GM23338 (cell line): Measurements from ENCODE around the gene ITGA7. TPM values are rescaled to one million over a fixed set of nuclear protein-coding genes. Genes with fewer than 3 reads are reported as not detected.

Source experiments
- ATAC-seq: fragments of 200-7000 bp; cut with Tn5 transposase; 3 replicates; pipeline ENCODE4 v1.9.1; 2020
- DNase-seq: peaks from one replicate; pipeline ENCODE4 v3.0.0-alpha.2; 2015; ENCODE audit warnings: low spot score
- H2AFZ ChIP-seq: fragments of 200-600 bp; sonication (generic); 2 replicates; pipeline ENCODE4 v1.8.0; 2016; ENCODE audit warnings: antibody characterized with exemption, mild to moderate bottlenecking, moderate library complexity
- H3F3A ChIP-seq: fragments of 200-600 bp; sonication (generic); replicated peaks from 2 replicates; pipeline ENCODE4 v1.8.0; 2017; ENCODE audit warnings: antibody characterized with exemption, mixed run types, low read depth
- H3K27ac ChIP-seq: fragments of 200-600 bp; sonication (generic); 2 replicates; pipeline ENCODE4 v1.6.1; 2016; ENCODE audit warnings: low read depth
- H3K27me3 ChIP-seq: fragments of 200-600 bp; sonication (generic); 2 replicates; pipeline ENCODE4 v1.8.0; 2016; ENCODE audit warnings: mild to moderate bottlenecking, mixed run types, moderate library complexity; ENCODE audit not compliant: insufficient read depth
- H3K36me3 ChIP-seq: fragments of 200-600 bp; sonication (generic); 2 replicates; pipeline ENCODE4 v1.8.0; 2016; ENCODE audit warnings: mild to moderate bottlenecking; ENCODE audit not compliant: insufficient read depth
- H3K4me1 ChIP-seq: fragments of 200-600 bp; sonication (generic); 2 replicates; pipeline ENCODE4 v1.8.0; 2016; ENCODE audit warnings: mild to moderate bottlenecking, moderate library complexity; ENCODE audit not compliant: insufficient read depth
- H3K4me2 ChIP-seq: fragments of 200-600 bp; sonication (generic); 2 replicates; pipeline ENCODE4 v1.7.1; 2017; ENCODE audit warnings: mixed run types
- H3K4me3 ChIP-seq: fragments of 200-600 bp; sonication (generic); 2 replicates; pipeline ENCODE4 v1.6.1; 2016; ENCODE audit warnings: mixed run types
- H3K79me2 ChIP-seq: fragments of 200-600 bp; sonication (generic); replicated peaks from 2 replicates; pipeline ENCODE4 v1.8.0; 2017; ENCODE audit warnings: mild to moderate bottlenecking; ENCODE audit not compliant: insufficient read depth
- H3K9me2 ChIP-seq: fragments of 200-600 bp; sonication (generic); 2 replicates; pipeline ENCODE4 v1.8.0; 2017; ENCODE audit not compliant: insufficient read depth
- H4K20me1 ChIP-seq: fragments of 200-600 bp; sonication (generic); replicated peaks from 2 replicates; pipeline ENCODE4 v1.8.0; 2017; ENCODE audit warnings: mild to moderate bottlenecking; ENCODE audit not compliant: insufficient read depth
- H3K27ac Mint-ChIP-seq: 2 replicates; pipeline ENCODE4 v1.8.0; 2020; ENCODE audit warnings: inconsistent platforms, mild to moderate bottlenecking, moderate library complexity, mixed read lengths
- H3K27me3 Mint-ChIP-seq: 3 replicates; pipeline ENCODE4 v1.8.0; 2022; ENCODE audit warnings: low read depth, mild to moderate bottlenecking, moderate library complexity, mixed read lengths, inconsistent platforms; ENCODE audit not compliant: insufficient read depth, poor library complexity
- H3K36me3 Mint-ChIP-seq: 3 replicates; pipeline ENCODE4 v1.8.0; 2021; ENCODE audit warnings: low read depth, mild to moderate bottlenecking, inconsistent platforms, moderate library complexity, mixed read lengths
- H3K4me1 Mint-ChIP-seq: 3 replicates; pipeline ENCODE4 v1.8.0; 2020; ENCODE audit warnings: mild to moderate bottlenecking, inconsistent platforms, mixed read lengths
- H3K4me3 Mint-ChIP-seq: 3 replicates; pipeline ENCODE4 v1.8.0; 2021; ENCODE audit warnings: moderate library complexity, mild to moderate bottlenecking, inconsistent platforms, mixed read lengths
- H3K9me3 Mint-ChIP-seq: 3 replicates; pipeline ENCODE4 v1.8.0; 2020; ENCODE audit warnings: moderate library complexity, mild to moderate bottlenecking, inconsistent platforms, mixed read lengths
- CREB1 ChIP-seq: fragments of 250-450 bp; sonication (Bioruptor Pico); IDR thresholded peaks from 2 replicates; pipeline ENCODE4 v1.5.0; 2020; ENCODE audit warnings: low read depth, mild to moderate bottlenecking, moderate library complexity
- CTCF ChIP-seq, 2 experiments: fragments of 200-600 bp in 1 of 2; sonication (generic) in 1 of 2; conservative IDR thresholded peaks; 2 replicates each; pipeline versions ENCODE4 v1.5.1 to v1.6.1; 2016 to 2017; ENCODE audit warnings: antibody characterized with exemption in 2 of 2, low read depth in 2 of 2, mild to moderate bottlenecking in 2 of 2, moderate library complexity in 1 of 2
- NANOG ChIP-seq: IDR thresholded peaks from 2 replicates; pipeline ENCODE4 v1.6.1; 2016; ENCODE audit warnings: antibody characterized with exemption, borderline replicate concordance
- ZNF462 ChIP-seq: fragments of 250-450 bp; sonication (Bioruptor Pico); IDR thresholded peaks from 2 replicates; pipeline ENCODE4 v1.5.0; 2020; ENCODE audit warnings: mild to moderate bottlenecking, moderate library complexity
- polyA plus RNA-seq: library from polyadenylated mRNA; unstranded; fragments of >200 nt; fragmentation: Nextera tagmentation; extraction: Ambion mirVana; gene quantifications from 2 replicates; pipeline ENCODE4 v1.2.1, GENCODE V29; 2016
- total RNA-seq: library from RNA; depleted of rRNA; stranded (reverse); fragments of >200 nt; shearing (Covaris generic); gene quantifications from 2 replicates; pipeline ENCODE4 v1.2.3, GENCODE V29; 2014

ITGA7 gene
- total and polyA plus RNA-seq, 2 experiments from 2014 or later, result 20.0 to 49.1 TPM

GRCh38 chr12:55736780-55737580, 29.3 kb upstream of the ITGA7 start:
- Histone ChIP-seq H3K9me2 (no peaks in the 10 kb centered on the region), H3K36me3 (no peaks in the 10 kb centered on the region), H4K20me1 (no peaks in the 10 kb centered on the region), H3K27me3 (no peaks in the 10 kb centered on the region), H3K27ac (no peak overlapping the region; the same call in 1 of the 2 replicates), H3K4me3 (peak overlapping the region; percentile 61; the same call in 1 of the 2 replicates), H3K4me2 (peak overlapping the region; percentile 90; the same call in 1 of the 2 replicates), H2AFZ (0 out of 2 replicates have a peak overlapping the region, but pooled peaks have one; percentile 99), H3K79me2 (no peaks in the 10 kb centered on the region), H3F3A (no peaks in the 10 kb centered on the region), H3K4me1 (peaks cover 12% of the 10 kb centered on the region; the same call in 1 of the 2 replicates)
- H3K36me3 Mint-ChIP-seq, result no peaks in the 10 kb centered on the region
- peaks cover 12% of the 10 kb centered on the region for H3K27me3 Mint-ChIP-seq
- H3K27ac Mint-ChIP-seq, result peak overlapping the region; percentile 96
- H3K4me1 Mint-ChIP-seq, result peaks cover 28% of the 10 kb centered on the region
- DNase-seq (peak; percentile 98), ATAC-seq (peak; percentile 82)
- TF ChIP-seq CREB1 (CRISPR knock-in tag), result peak; percentile 66
- TF ChIP-seq ZNF462 (CRISPR knock-in tag), result peak; percentile 39; the same call in 1 of the 2 replicates
- TF ChIP-seq NANOG, result no peak
- TF ChIP-seq CTCF (conservative IDR thresholded peaks at IDR 0.05; ENCODE audit: low read depth in 2 of 2), result peak; percentile 98 to 100
- no peaks in the 10 kb centered on the region; the same call in 2 of the 3 replicates for H3K9me3 Mint-ChIP-seq
- H3K4me3 Mint-ChIP-seq, result peak overlapping the region; percentile 83
